GM19468 (cell line): ENCODE measurements around the gene ZNF780B.
A peak's percentile ranks its signal among the peaks of the same experiment; 100 is the strongest.
"Not testable (repeated sequence)": the region's sequence is repeated elsewhere in the genome, so short reads cannot be mapped to it uniquely, and the experiment has no call there.

Source experiments
- ATAC-seq: cut with Tn5 transposase; IDR thresholded peaks from one replicate; pipeline ENCODE4 v1.9.1; 2021; ENCODE audit warnings: mild to moderate bottlenecking, moderate library complexity, moderate number of reproducible peaks; ENCODE audit not compliant: unreplicated experiment; ENCODE audit errors: extremely low read depth

The ZNF780B gene

DNA sequence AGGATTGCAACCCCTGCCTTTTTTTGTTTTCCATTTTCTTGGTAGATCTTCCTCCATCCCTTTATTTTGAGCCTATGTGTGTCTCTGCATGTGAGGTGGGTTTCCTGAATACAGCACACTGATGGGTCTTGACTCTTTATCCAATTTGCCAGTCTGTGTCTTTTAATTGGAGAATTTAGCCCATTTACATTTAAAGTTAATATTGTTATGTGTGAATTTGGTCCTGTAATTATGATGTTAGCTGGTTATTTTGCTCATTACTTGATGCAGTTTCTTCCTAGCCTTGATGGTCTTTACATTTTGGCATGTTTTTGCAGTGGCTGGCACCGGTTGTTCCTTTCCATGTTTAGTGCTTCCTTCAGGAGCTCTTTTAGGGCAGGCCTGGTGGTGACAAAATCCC, 14.3 kb downstream of the ZNF780B start:
- ATAC-seq, result not testable (repeated sequence)

DNA sequence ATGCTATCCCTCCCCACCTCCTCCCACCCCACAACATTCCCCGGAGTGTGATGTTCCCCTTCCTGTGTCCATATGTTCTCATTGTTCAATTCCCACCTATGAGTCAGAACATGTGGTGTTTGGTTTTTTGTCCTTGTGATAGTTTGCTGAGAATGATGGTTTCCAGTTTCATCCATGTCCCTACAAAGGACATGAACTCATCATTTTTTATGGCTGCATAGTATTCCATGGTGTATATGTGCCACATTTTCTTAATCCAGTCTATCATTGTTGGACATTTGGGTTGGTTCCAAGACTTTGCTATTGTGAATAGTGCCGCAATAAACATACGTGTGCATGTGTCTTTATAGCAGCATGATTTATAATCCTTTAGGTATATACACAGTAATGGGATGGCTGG, 18.0 kb downstream of the ZNF780B start:
- not testable (repeated sequence) for ATAC-seq

GRCh38 chr19:40035996-40036395, 20.0 kb downstream of the ZNF780B start:
- ATAC-seq, result no peak

DNA sequence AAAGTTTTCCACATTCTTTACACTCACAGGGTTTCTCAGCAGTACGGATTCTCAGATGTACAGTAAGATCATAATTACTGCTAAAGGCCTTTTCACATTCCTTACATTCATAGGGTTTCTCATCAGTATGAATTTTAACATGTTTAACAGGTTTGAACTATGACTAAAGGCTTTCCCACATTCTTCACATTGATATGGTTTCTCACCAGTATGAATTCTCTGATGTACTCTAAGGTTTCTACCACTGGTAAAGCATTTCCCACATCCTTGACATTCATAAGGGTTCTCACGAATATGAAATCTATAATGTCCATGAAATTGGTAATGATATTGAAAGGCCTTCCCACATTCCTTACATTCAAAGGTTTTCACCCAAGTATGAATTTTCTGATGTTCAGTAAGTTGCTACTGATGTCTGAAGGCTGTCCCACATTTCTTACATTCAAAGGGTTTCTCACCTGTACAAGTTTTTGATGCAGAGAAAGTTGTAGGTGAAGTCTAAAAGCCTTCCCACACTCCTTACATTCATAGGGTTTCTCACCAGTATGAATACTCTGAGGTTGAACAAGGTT, 22.0 kb downstream of the ZNF780B start:
- no peak for ATAC-seq

GRCh38 chr19:40026597-40026970, 29.4 kb downstream of the ZNF780B start:
- no peak for ATAC-seq

DNA sequence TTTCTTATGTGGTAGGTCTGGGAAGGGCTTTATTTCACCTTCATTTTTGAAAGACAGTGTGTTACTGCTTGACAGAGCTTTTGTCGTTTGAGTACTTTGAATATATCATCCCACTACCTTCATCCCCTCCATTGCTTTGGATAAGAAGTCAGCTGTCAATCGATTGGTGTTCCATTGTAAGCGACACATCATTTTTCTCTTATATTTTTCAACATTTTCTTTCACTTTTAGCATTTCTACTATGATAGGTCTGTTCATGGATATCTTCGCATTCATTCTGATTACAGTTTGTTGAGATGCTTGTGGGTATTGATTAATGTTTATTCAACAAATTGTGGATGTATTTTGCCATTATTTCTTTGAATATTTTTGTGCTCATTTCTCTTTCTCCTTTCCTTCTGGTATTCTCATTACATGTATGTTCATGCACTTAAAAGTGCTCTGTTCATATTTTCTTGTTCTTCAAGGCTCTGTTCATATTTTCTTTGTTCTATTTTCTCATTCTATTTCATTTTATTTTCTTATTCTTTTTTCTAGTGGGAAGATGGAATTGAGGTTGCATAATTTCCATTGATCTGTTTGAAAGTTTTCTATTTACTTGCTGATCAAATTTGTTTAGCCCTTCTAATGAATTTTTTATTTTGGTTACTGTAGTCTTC, 30.0 kb downstream of the ZNF780B start:
- ATAC-seq, result no peak

GRCh38 chr19:40023969-40024368, 32.1 kb downstream of the ZNF780B start:
- ATAC-seq, result no peak

GRCh38 chr19:40013991-40014390, 42.0 kb downstream of the ZNF780B start:
- ATAC-seq, result no peak

GRCh38 chr19:40009674-40010073, 46.4 kb downstream of the ZNF780B start:
- ATAC-seq, result no peak

DNA sequence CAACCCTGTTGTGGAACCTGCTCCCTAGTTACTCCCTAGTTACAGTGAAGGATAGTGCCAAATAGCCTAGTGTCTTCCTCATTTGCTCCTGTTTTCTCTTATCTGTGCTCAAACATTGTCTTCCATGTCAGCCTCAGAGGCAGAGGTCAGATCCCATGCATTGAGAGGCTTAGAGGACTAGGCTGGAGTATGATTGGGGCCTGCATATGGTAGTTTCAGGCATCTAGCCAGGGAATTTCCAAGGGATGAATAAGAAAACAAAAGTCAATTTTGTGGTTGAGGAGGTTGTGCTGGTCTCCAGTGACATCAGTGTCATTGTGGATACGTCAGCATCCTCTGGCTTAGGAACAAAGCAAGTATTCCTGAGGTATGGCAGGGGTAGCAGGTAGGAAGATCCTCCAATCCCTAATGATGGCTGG, 49.7 kb downstream of the ZNF780B start:
- no peak for ATAC-seq

DNA sequence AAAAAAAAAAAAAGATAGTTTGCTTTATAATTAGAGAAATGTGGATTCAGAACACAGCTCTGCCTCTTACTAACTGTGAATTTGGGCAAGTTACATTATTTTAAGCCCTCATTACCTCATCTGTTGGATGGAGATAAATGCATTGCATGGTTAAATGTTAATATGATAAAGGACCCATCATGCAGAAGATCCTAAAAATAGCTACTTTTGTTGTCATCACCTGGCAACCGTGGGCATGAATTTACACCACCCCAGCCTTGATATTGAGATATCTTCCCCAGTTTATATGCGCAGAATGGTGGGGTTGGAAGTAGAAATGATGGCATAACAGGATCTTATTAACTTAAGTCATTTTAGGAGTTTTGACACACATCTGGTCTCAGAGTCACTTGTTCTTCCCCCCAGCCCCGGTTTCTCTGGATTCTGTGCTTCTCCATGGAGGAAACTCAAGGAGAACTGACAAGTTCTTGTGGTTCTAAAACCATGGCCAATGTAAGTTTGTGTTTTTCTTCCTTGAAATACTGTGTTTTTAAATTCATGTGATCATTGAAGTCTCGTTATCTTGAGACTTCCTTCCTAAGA, 50.2 kb downstream of the ZNF780B start:
- no peak for ATAC-seq

DNA sequence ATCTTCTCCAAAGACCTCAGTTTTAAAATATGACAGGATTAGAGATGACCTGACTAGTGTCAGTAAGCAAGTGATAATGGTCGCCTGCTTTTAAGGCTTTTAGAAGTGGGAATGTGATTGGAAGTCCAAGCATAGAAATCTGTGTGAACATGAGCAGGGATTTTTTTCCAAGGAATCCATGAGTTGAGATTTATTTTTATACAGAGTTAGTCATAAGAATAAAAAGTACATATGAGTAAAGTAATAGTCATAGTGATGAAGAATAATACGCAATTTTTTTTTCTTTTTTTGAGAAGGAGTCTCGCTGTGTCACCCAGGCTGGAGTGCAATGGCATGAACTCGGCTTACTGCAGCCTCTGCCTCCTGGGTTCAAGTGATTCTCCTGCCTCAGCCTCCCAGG, 57.5 kb downstream of the ZNF780B start:
- no peak for ATAC-seq

DNA sequence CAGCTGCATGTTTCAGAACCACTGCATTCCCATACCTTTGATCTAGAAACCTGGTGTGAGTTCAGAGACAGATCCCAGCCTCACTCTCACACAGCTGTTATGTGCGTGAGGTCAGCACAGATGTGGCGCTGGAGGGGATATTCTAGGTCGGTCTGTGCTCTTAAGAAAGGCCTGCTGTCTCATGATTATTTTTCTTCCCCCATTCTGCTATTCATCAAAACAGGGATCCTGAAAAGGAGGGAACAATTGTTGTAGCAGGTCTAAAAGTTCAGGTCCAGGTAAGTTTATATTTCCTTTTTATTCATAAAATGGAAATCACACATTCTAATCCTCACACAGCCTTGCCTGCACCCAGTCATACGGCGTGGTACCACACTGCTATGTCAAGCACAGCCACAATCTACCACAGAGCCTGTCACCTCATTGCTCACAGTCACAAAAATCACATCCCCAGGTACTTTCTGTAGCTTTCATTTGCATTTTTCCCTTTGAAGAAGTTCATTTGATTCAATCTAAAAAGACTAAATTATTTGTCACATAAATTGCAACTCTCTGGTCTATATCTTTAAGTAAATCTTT, 58.3 kb downstream of the ZNF780B start:
- ATAC-seq, result no peak

DNA sequence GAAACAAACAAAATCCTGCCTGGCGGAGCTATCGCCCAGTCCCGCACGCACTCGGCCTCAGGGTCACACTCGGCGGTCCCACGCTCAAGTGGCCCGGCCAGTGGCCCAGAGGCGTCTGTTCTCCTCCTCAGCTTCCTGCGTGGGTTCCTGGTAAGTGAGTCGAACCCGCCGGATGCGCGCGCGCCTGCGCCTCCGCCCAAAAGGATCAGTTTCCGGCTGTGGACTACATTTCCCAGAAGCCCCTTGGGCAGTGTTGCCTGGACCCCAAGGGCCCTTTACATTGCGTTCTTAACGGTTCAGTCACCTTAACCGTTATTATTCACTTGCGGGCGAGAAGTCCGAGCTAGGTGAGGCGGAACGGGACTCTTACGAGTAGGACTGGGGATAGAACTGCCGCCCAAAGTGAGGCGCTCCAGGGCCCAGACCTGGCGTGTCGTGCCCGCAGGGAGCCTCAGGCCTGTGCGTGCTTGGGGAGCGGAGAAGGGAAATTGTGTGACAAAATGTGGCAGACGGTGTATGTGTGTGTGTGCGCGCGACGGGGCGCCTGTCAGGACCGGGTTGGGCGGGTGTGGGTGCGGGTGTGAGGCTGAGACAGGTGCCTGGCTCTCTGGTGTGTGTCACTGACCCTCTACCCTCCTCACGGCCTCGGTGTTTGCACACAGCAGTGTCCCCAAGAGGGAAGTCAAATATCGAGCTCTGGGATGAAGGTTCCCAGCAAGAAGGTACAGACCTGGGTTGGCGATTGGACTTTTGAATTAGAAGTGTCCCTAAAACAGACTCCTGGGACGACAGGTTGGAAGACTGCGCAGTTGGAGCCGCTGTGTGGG, 59.0 kb downstream of the ZNF780B start, which contains the start of gene ZNF546:
Gene ZNF546, plus strand, starts transcription at position 250 of the 827 bp plus-strand sequence. CDS start 1,267 bp downstream, outside the sequence.
- peak; percentile 54 for ATAC-seq

GRCh38 chr19:39996218-39996810, 59.7 kb downstream of the ZNF780B start:
- no peak for ATAC-seq

- no peak for ATAC-seq
These were observed 60.2 kb downstream of the ZNF780B start for GRCh38 chr19:39995794-39996193.

DNA sequence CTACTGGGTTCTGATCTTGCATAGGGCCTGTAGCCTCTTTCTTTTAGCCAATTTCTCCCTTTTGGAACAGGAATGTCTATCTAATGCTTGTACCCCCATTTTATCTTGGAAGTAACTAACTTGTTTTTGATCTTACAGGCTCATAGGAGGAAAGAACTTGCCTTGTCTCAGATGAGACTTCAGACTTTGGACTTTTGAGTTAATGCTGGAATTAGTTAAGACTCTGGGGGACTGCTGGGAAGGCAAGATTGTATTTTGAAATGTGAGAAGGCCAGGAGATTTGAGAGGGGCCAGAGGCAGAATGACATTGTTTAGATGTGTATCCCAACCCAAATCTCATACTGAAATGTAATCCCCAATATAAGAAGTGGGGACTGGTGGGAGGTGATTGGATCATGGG, 61.7 kb downstream of the ZNF780B start:
- no peak for ATAC-seq

- no peak for ATAC-seq
These were observed 62.4 kb downstream of the ZNF780B start for GRCh38 chr19:39993605-39994004.

- ATAC-seq, result no peak
These were observed 68.4 kb downstream of the ZNF780B start for GRCh38 chr19:39987596-39987995.

GRCh38 chr19:39987167-39987566, 68.9 kb downstream of the ZNF780B start:
- ATAC-seq, result no peak
